Panc1 (cell line): Measurements from ENCODE around the gene NFX1. TPM values are rescaled to one million over a fixed set of nuclear protein-coding genes. Genes with fewer than 3 reads are reported as not detected.
"Not testable (repeated sequence)": the region's sequence is repeated elsewhere in the genome, so short reads cannot be mapped to it uniquely, and the experiment has no call there.

ENCODE experiments used
- ATAC-seq: fragments of 200-7000 bp; cut with Tn5 transposase; 2 replicates; pipeline ENCODE4 v1.9.1; 2020; ENCODE audit warnings: mild to moderate bottlenecking, moderate library complexity
- BruUV-seq: library from RNA; stranded (reverse); fragments of 400-500 nt; replicated peaks from 2 replicates; lab custom pipeline; 2021; lab: Mats Ljungman, UMichigan
- CTCF ChIA-PET: fragments of 300-600 bp; sonication (Branson Sonifier 250); formaldehyde crosslinking; loops from one replicate; lab custom pipeline; 2022; ENCODE audit warnings: antibody characterized with exemption; lab: Charles Lee
- POLR2A ChIA-PET: fragments of 300-600 bp; sonication (Branson Sonifier 250); formaldehyde crosslinking; loops from one replicate; lab custom pipeline; 2022; ENCODE audit warnings: antibody characterized with exemption; lab: Charles Lee
- DNase-seq: peaks from one replicate; pipeline ENCODE4 v3.0.0-alpha.2; 2010; ENCODE audit warnings: low read depth, low spot score
- H3K27ac ChIP-seq: 2 replicates; pipeline ENCODE4 v1.5.1; 2011; ENCODE audit warnings: mild to moderate bottlenecking, low read length, inconsistent platforms
- H3K27me3 ChIP-seq: fragments of 200-500 bp; sonication (Bioruptor generic); 2 replicates; pipeline ENCODE4 v1.6.0; 2014; ENCODE audit warnings: low read length, inconsistent platforms; ENCODE audit not compliant: control insufficient read depth, insufficient read depth
- H3K36me3 ChIP-seq: fragments of 200-500 bp; sonication (Bioruptor generic); 2 replicates; pipeline ENCODE4 v1.5.1; 2014; ENCODE audit warnings: inconsistent platforms, mild to moderate bottlenecking, low read length, moderate library complexity; ENCODE audit not compliant: control insufficient read depth, insufficient read depth
- H3K4me1 ChIP-seq: 2 replicates; pipeline ENCODE4 v1.5.1; 2011; ENCODE audit warnings: inconsistent platforms, mild to moderate bottlenecking, low read length, moderate library complexity; ENCODE audit not compliant: control insufficient read depth, insufficient read depth
- H3K4me3 ChIP-seq, 2 experiments: 2 replicates each; pipeline ENCODE4 v1.5.1; 2011 to 2012; ENCODE audit warnings: low read depth in 2 of 2, low read length in 2 of 2, mild to moderate bottlenecking in 2 of 2, inconsistent platforms in 1 of 2, moderate library complexity in 1 of 2
- H3K9me3 ChIP-seq: fragments of 200-500 bp; sonication (Bioruptor generic); 2 replicates; pipeline ENCODE4 v1.5.1; 2014; ENCODE audit warnings: low read depth, mild to moderate bottlenecking, inconsistent platforms, low read length, moderate library complexity; ENCODE audit not compliant: control insufficient read depth, insufficient read depth
- POLR2AphosphoS5 ChIP-seq: IDR thresholded peaks from 2 replicates; pipeline ENCODE4 v1.6.1; 2012; ENCODE audit warnings: mild to moderate bottlenecking, low read depth, low read length, moderate library complexity
- REST ChIP-seq, 2 experiments: IDR thresholded peaks; 2 replicates each; pipeline ENCODE4 v1.6.1; 2011 to 2012; ENCODE audit warnings: low read depth in 2 of 2, control low read depth in 1 of 2, low read length in 1 of 2, mild to moderate bottlenecking in 1 of 2, moderate library complexity in 1 of 2; ENCODE audit not compliant: insufficient read depth in 1 of 2
- SIN3A ChIP-seq: IDR thresholded peaks from 2 replicates; pipeline ENCODE4 v1.6.1; 2012; ENCODE audit warnings: low read depth, mild to moderate bottlenecking, low read length, moderate library complexity, borderline replicate concordance; ENCODE audit not compliant: insufficient read depth
- TCF7L2 ChIP-seq: IDR thresholded peaks from 2 replicates; pipeline ENCODE4 v1.6.1; 2011; ENCODE audit warnings: mild to moderate bottlenecking, low read depth, low read length, inconsistent platforms
- in situ Hi-C: cut with HindIII; loops from 2 replicates; pipeline ENCODE4 v1.10.0; 2016; ENCODE audit warnings: low sequenced_read_pairs, low pct_unique_long_range_greater_than_20kb
- intact Hi-C: fragments of 100-400 bp; cut with micrococcal nuclease; formaldehyde crosslinking; loops from one replicate; pipeline ENCODE4 v1.10.0; 2022; ENCODE audit not compliant: unreplicated experiment
- total RNA-seq: library from RNA; stranded (reverse); gene quantifications from one replicate; pipeline ENCODE4 v1.2.1, GENCODE V29; 2021; ENCODE audit not compliant: unreplicated experiment
- TF ChIP-seq, protein P1 (sequence below): fragments of 450-650 bp; IDR thresholded peaks from 2 replicates; pipeline ENCODE4 v1.5.1; 2017; ENCODE audit warnings: mild to moderate bottlenecking

NFX1 gene
- total RNA-seq, 1 experiment from 2014 or later: 38.1 TPM

- in situ Hi-C loops: no loop called here
- Histone ChIP-seq H3K4me1 (peaks cover 16% of the 10 kb centered on the region), H3K36me3 (peaks cover 5% of the 10 kb centered on the region), H3K27me3 (no peaks in the 10 kb centered on the region), H3K27ac (no peak overlapping the region), H3K4me3 (no peak overlapping the region), H3K9me3 (no peaks in the 10 kb centered on the region)
- TF ChIP-seq TCF7L2 (no peak), REST (IDR thresholded peaks at IDR 0.05; ENCODE audit: insufficient read depth in 1 of 2, low read depth in 2 of 2, low read length in 1 of 2) (no peak), SIN3A (no peak), POLR2AphosphoS5 (no peak)
- TF ChIP-seq, protein P1, sequence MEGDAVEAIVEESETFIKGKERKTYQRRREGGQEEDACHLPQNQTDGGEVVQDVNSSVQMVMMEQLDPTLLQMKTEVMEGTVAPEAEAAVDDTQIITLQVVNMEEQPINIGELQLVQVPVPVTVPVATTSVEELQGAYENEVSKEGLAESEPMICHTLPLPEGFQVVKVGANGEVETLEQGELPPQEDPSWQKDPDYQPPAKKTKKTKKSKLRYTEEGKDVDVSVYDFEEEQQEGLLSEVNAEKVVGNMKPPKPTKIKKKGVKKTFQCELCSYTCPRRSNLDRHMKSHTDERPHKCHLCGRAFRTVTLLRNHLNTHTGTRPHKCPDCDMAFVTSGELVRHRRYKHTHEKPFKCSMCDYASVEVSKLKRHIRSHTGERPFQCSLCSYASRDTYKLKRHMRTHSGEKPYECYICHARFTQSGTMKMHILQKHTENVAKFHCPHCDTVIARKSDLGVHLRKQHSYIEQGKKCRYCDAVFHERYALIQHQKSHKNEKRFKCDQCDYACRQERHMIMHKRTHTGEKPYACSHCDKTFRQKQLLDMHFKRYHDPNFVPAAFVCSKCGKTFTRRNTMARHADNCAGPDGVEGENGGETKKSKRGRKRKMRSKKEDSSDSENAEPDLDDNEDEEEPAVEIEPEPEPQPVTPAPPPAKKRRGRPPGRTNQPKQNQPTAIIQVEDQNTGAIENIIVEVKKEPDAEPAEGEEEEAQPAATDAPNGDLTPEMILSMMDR: no peak
- intact Hi-C loops: no loop called here
- no peak for ATAC-seq
- ChIA-PET POLR2A (no interaction called here), CTCF (no interaction called here)
- DNase-seq: no peak
- BruUV-seq: no TSS peak
Measured at GRCh38 chr9:33332011-33332410, 41.7 kb downstream of the NFX1 start.

DNA sequence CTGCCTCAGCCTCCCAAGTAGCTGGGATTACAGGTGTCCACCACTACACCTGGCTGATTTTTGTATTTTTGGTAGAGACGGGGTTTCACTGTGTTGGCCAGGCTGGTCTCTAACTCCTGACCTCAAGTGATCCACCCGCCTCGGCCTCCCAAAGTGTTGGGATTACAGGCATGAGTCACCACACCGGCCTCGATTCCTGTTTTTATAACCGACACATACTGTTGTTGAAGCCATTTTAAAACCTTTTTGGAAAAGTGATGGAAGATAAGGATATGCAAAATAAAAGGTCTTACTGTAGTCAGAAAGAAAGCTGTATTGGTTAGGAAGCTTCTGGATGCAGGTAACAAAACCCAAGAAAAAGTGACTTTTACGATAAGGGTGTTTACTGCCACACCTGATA is 42.6 kb downstream of the NFX1 start:
- intact Hi-C loops: not testable (repeated sequence)

GRCh38 chr9:33340186-33340585 is 49.9 kb downstream of the NFX1 start:
- POLR2A ChIA-PET: no interaction called here

More for the DNA sequence above, 42.6 kb downstream of the NFX1 start:
- H3K36me3 ChIP-seq, H3K9me3 ChIP-seq, in situ Hi-C loops, DNase-seq, CTCF ChIA-PET, ATAC-seq, H3K4me3 ChIP-seq, H3K27me3 ChIP-seq, H3K27ac ChIP-seq, BruUV-seq: not testable (repeated sequence)
- POLR2A ChIA-PET: interaction anchor here (0.6 kb wide), 1 partner anchor 29 kb away, joined by 12 read pairs; no protein-coding TSS in a partner anchor
- peaks cover 16% of the 10 kb centered on the region for H3K4me1 ChIP-seq

More at GRCh38 chr9:33340186-33340585, 49.9 kb downstream of the NFX1 start:
- TF ChIP-seq POLR2AphosphoS5 (no peak), REST (IDR thresholded peaks at IDR 0.05; ENCODE audit: insufficient read depth in 1 of 2, low read depth in 2 of 2, low read length in 1 of 2) (no peak), TCF7L2 (no peak), SIN3A (no peak)
- TF ChIP-seq, protein P1: no peak
- Histone ChIP-seq H3K27me3 (no peaks in the 10 kb centered on the region), H3K27ac (no peak overlapping the region), H3K4me1 (no peaks in the 10 kb centered on the region), H3K4me3 (no peak overlapping the region), H3K9me3 (peaks cover 3% of the 10 kb centered on the region; the same call in 1 of the 2 replicates), H3K36me3 (peaks cover 16% of the 10 kb centered on the region)
- CTCF ChIA-PET: no interaction called here
- no peak for DNase-seq
- BruUV-seq: no TSS peak
- intact Hi-C loops: no loop called here
- no peak for ATAC-seq
- in situ Hi-C loops: no loop called here
